ENCODE measurements around the gene ADAM12. TPM values are rescaled to one million over a fixed set of nuclear protein-coding genes. Genes with fewer than 3 reads are reported as not detected.

ADAM12 gene
- total RNA-seq, 1 experiment from 2014 or later = 0.24 TPM

- H3K4me1 ChIP-seq (ENCODE audit: insufficient read depth, low read length) = no peaks in the 10 kb centered on the region
- no peak overlapping the region for H4K91ac ChIP-seq (ENCODE audit: insufficient read length, low read depth, low read length)
- H2BK20ac ChIP-seq (ENCODE audit: low read depth, low read length, poor library complexity, severe bottlenecking) = no peak overlapping the region
- H2AFZ ChIP-seq (ENCODE audit: low read length) = no peak overlapping the region
- no peak for DNase-seq
- no peak overlapping the region for H2BK120ac ChIP-seq (ENCODE audit: low read depth, low read length, poor library complexity, severe bottlenecking)
- H4K8ac ChIP-seq (replicated peaks; ENCODE audit: insufficient read length, low read depth, low read length) = no peak overlapping the region
- H3K56ac ChIP-seq (ENCODE audit: insufficient read length, low read depth, low read length) = no peak overlapping the region
- Mint-ChIP-seq H3K4me1 (0 out of 4 replicates have a peak, but pooled peaks cover 0 to 3% of the 10 kb centered on the region in 2 experiments), H3K9me3 (peaks cover 22 to 25% of the 10 kb centered on the region in 2 experiments), H3K36me3 (ENCODE audit: insufficient read depth in 1 of 3, low read depth in 3 of 3) (peaks cover 4 to 25% (median 12%) of the 10 kb centered on the region in 3 experiments; a peak in 6 of 7 replicates), H3K27ac (no peak overlapping the region), H3K27me3 (ENCODE audit: low read depth) (peaks cover 8% of the 10 kb centered on the region), H3K4me3 (no peak overlapping the region)
- H3K9ac ChIP-seq (ENCODE audit: extremely low read depth, insufficient read length, low read length) = no peak overlapping the region
- no peak for TF ChIP-seq CTCF (conservative IDR thresholded peaks at IDR 0.05)
- H3K79me2 ChIP-seq (ENCODE audit: insufficient read depth, low read length) = no peaks in the 10 kb centered on the region
- no peaks in the 10 kb centered on the region for H3K27me3 ChIP-seq (ENCODE audit: insufficient read depth, low read length)
- no peak overlapping the region for H2BK12ac ChIP-seq (ENCODE audit: insufficient read length, low read depth, low read length)
- no peaks in the 10 kb centered on the region for H3K9me3 ChIP-seq (ENCODE audit: control insufficient read depth, low read depth, low read length)
- no peak overlapping the region for H2AK5ac ChIP-seq (ENCODE audit: insufficient read length, low read length)
- H3T11ph ChIP-seq (ENCODE audit: low read length) = no peak overlapping the region
- H4K20me1 ChIP-seq (ENCODE audit: control insufficient read depth, insufficient read depth, insufficient read length) = no peaks in the 10 kb centered on the region
- no peak overlapping the region for H3K23ac ChIP-seq (ENCODE audit: insufficient read length, low read depth, low read length)
- H2BK15ac ChIP-seq (ENCODE audit: low read depth, low read length) = no peak overlapping the region
- WGBS (ENCODE audit: extremely low coverage, insufficient read length, low lambda C conversion rate) = no CpG with 5 or more reads among the region's 3 CpGs
- H3K27ac ChIP-seq (ENCODE audit: insufficient read length, low read depth, low read length) = no peak overlapping the region
- H3K4me2 ChIP-seq (ENCODE audit: insufficient read depth, insufficient read length, low read length) = no peak overlapping the region
- H3K14ac ChIP-seq (ENCODE audit: insufficient read depth, low read length) = no peak overlapping the region
- no peak overlapping the region for H3K18ac ChIP-seq (ENCODE audit: insufficient read length, low read depth, low read length)
- no peaks in the 10 kb centered on the region for H3K79me1 ChIP-seq (ENCODE audit: insufficient read depth, low read depth, low read length, poor library complexity, severe bottlenecking)
- no peak overlapping the region for H2BK5ac ChIP-seq (ENCODE audit: insufficient read length, low read length)
- H3K23me2 ChIP-seq (ENCODE audit: insufficient read length, low read depth, low read length, poor library complexity, severe bottlenecking) = no peaks in the 10 kb centered on the region
- H3K4ac ChIP-seq (ENCODE audit: low read depth, low read length) = no peak overlapping the region
- H4K5ac ChIP-seq (ENCODE audit: insufficient read length, low read depth, low read length) = no peak overlapping the region
Measured at GRCh38 chr10:126029999-126030398, 358.3 kb downstream of the ADAM12 start.

All from H9 (cell line).